H1 (cell line): ENCODE measurements around the gene CNOT10. TPM values are rescaled to one million over a fixed set of nuclear protein-coding genes. Genes with fewer than 3 reads are reported as not detected.

Source experiments
- CTCF ChIA-PET: fragments of 300-600 bp; sonication (Branson Sonifier 250); formaldehyde crosslinking; loops from one replicate; lab custom pipeline; 2021; ENCODE audit not compliant: partially characterized antibody; lab: Charles Lee
- POLR2A ChIA-PET: fragments of 300-600 bp; sonication (Branson Sonifier 250); formaldehyde crosslinking; loops from one replicate; lab custom pipeline; 2021; ENCODE audit warnings: inconsistent platforms; ENCODE audit not compliant: partially characterized antibody; lab: Charles Lee
- DNase-seq, 2 experiments: peaks; one replicate each; pipeline versions ENCODE4 v3.0.0 to v3.0.0-alpha.2; 2010 to 2022; ENCODE audit warnings: low spot score in 2 of 2, low read depth in 1 of 2, mixed read lengths in 1 of 2
- FAIRE-seq: peaks from 2 replicates; lab custom pipeline; 2011; peaks lifted over from hg19 to GRCh38; lab: Jason Lieb, UNC
- H2AFZ ChIP-seq: 2 replicates; pipeline ENCODE4 v1.8.1; 2012; ENCODE audit warnings: low read length, inconsistent platforms
- H2AK5ac ChIP-seq: 2 replicates; pipeline ENCODE4 v1.6.1; 2013; ENCODE audit warnings: low read depth, low read length
- H2BK120ac ChIP-seq: replicated peaks from 2 replicates; pipeline ENCODE3; 2013; ENCODE audit warnings: low read depth, low read length, inconsistent platforms
- H2BK12ac ChIP-seq: 2 replicates; pipeline ENCODE4 v1.6.1; 2013; ENCODE audit warnings: low read depth, low read length
- H2BK15ac ChIP-seq: 2 replicates; pipeline ENCODE4 v1.6.1; 2013; ENCODE audit warnings: low read length
- H2BK20ac ChIP-seq: 2 replicates; pipeline ENCODE4 v1.6.1; 2013; ENCODE audit warnings: low read length
- H2BK5ac ChIP-seq: 2 replicates; pipeline ENCODE4 v1.6.1; 2013; ENCODE audit warnings: low read depth, low read length
- H3K14ac ChIP-seq: 2 replicates; pipeline ENCODE4 v1.6.1; 2013; ENCODE audit warnings: inconsistent platforms; ENCODE audit not compliant: insufficient read length
- H3K18ac ChIP-seq: 2 replicates; pipeline ENCODE4 v1.6.1; 2013; ENCODE audit warnings: low read length; ENCODE audit errors: extremely low read depth
- H3K23ac ChIP-seq: 2 replicates; pipeline ENCODE4 v1.6.1; 2013; ENCODE audit warnings: inconsistent platforms; ENCODE audit not compliant: insufficient read length
- H3K23me2 ChIP-seq: 2 replicates; pipeline ENCODE4 v1.6.1; 2013; ENCODE audit warnings: low read depth, low read length
- H3K27ac ChIP-seq: 2 replicates; pipeline ENCODE4 v1.6.1; 2011; ENCODE audit warnings: low read depth, low read length, inconsistent platforms
- H3K27me3 ChIP-seq, 4 experiments: replicated peaks in 1 of 4; 1 replicate in 1 of 4; 2 replicates in 3 of 4; pipeline versions ENCODE4 v1.6.1 to v1.8.1; 2011 to 2013; ENCODE audit warnings: low read length in 3 of 4, mild to moderate bottlenecking in 3 of 4, inconsistent platforms in 2 of 4, mixed read lengths in 2 of 4, moderate library complexity in 1 of 4; ENCODE audit not compliant: control insufficient read depth in 3 of 4, insufficient read depth in 3 of 4; ENCODE audit errors: extremely low read depth in 1 of 4
- H3K36me3 ChIP-seq, 4 experiments: 2 replicates each; pipeline versions ENCODE4 v1.6.1 to v1.8.1; 2011 to 2013; ENCODE audit warnings: mild to moderate bottlenecking in 4 of 4, low read length in 3 of 4, moderate library complexity in 2 of 4, control low read depth in 1 of 4, inconsistent platforms in 1 of 4; ENCODE audit not compliant: insufficient read depth in 4 of 4, control insufficient read depth in 2 of 4
- H3K4ac ChIP-seq: replicated peaks from 2 replicates; pipeline ENCODE3; 2013; ENCODE audit warnings: low read length, low read depth, mixed read lengths, inconsistent platforms; ENCODE audit not compliant: insufficient read length
- H3K4me1 ChIP-seq, 4 experiments: replicated peaks in 1 of 4; 1 replicate in 1 of 4; 2 replicates in 3 of 4; pipeline versions ENCODE4 v1.6.1 to v1.8.1; 2011 to 2013; ENCODE audit warnings: low read length in 3 of 4, inconsistent platforms in 2 of 4, mixed read lengths in 1 of 4; ENCODE audit not compliant: insufficient read depth in 4 of 4, control insufficient read depth in 3 of 4
- H3K4me2 ChIP-seq, 2 experiments: 2 replicates each; pipeline versions ENCODE4 v1.6.1 to v1.8.1; 2011 to 2013; ENCODE audit warnings: low read depth in 2 of 2, low read length in 2 of 2, control low read depth in 1 of 2, inconsistent platforms in 1 of 2, mild to moderate bottlenecking in 1 of 2; ENCODE audit not compliant: insufficient read depth in 1 of 2
- H3K4me3 ChIP-seq, 4 experiments: fragments of 200-600, 300-600 bp in 1 of 4; sonication (generic), shearing (Covaris generic), sonication (Bioruptor Twin) in 1 of 4; 2 replicates each; pipeline versions ENCODE4 v1.5.1 to v1.8.1; 2011 to 2016; ENCODE audit warnings: low read length in 4 of 4, low read depth in 3 of 4, control low read depth in 2 of 4, inconsistent platforms in 2 of 4, mild to moderate bottlenecking in 2 of 4, mixed read lengths in 1 of 4, moderate library complexity in 1 of 4; ENCODE audit not compliant: insufficient read depth in 2 of 4; ENCODE audit errors: extremely low read depth in 1 of 4
- H3K56ac ChIP-seq: replicated peaks from 2 replicates; pipeline ENCODE3; 2013; ENCODE audit warnings: low read depth, mild to moderate bottlenecking, mixed read lengths, low read length, inconsistent platforms; ENCODE audit not compliant: insufficient read length
- H3K79me1 ChIP-seq: 2 replicates; pipeline ENCODE4 v1.6.1; 2013; ENCODE audit warnings: low read depth, low read length, control low read depth
- H3K79me2 ChIP-seq, 2 experiments: 2 replicates each; pipeline versions ENCODE4 v1.6.1 to v1.8.1; 2012 to 2013; ENCODE audit warnings: low read length in 2 of 2, mild to moderate bottlenecking in 2 of 2, inconsistent platforms in 1 of 2; ENCODE audit not compliant: insufficient read depth in 2 of 2, control insufficient read depth in 1 of 2
- H3K9ac ChIP-seq, 4 experiments: replicated peaks in 1 of 4; 1 replicate in 1 of 4; 2 replicates in 3 of 4; pipeline versions ENCODE4 v1.6.1 to v1.8.1; 2011 to 2013; ENCODE audit warnings: low read depth in 3 of 4, low read length in 3 of 4, control low read depth in 2 of 4, mild to moderate bottlenecking in 2 of 4, moderate library complexity in 2 of 4, inconsistent platforms in 1 of 4; ENCODE audit errors: extremely low read depth in 1 of 4
- H3K9me3 ChIP-seq, 2 experiments: 2 replicates each; pipeline versions ENCODE4 v1.6.1 to v1.8.1; 2012 to 2013; ENCODE audit warnings: mild to moderate bottlenecking in 2 of 2, moderate library complexity in 2 of 2, control low read depth in 1 of 2, inconsistent platforms in 1 of 2, low read depth in 1 of 2, low read length in 1 of 2, mixed read lengths in 1 of 2; ENCODE audit not compliant: insufficient read depth in 2 of 2
- H4K20me1 ChIP-seq, 2 experiments: replicated peaks in 1 of 2; 2 replicates each; pipeline versions ENCODE3 to v1.8.1; 2011 to 2013; ENCODE audit warnings: inconsistent platforms in 2 of 2, low read length in 2 of 2, mild to moderate bottlenecking in 1 of 2; ENCODE audit not compliant: insufficient read depth in 2 of 2, control insufficient read depth in 1 of 2
- H4K5ac ChIP-seq: 2 replicates; pipeline ENCODE4 v1.6.1; 2013; ENCODE audit warnings: low read length, low read depth, mixed read lengths, inconsistent platforms; ENCODE audit not compliant: insufficient read length
- H4K8ac ChIP-seq: 2 replicates; pipeline ENCODE4 v1.8.0; 2013; ENCODE audit warnings: mild to moderate bottlenecking, moderate library complexity, low read length, inconsistent platforms; ENCODE audit not compliant: insufficient read depth; ENCODE audit errors: extremely low read depth
- H4K91ac ChIP-seq: replicated peaks from 2 replicates; pipeline ENCODE3; 2013; ENCODE audit warnings: low read length, mixed read lengths, inconsistent platforms; ENCODE audit not compliant: insufficient read length
- BRCA1 ChIP-seq: IDR thresholded peaks from 2 replicates; pipeline ENCODE4 v1.6.1; 2012; ENCODE audit warnings: low read depth, low read length, improper control_type of control experiment
- CEBPB ChIP-seq: IDR thresholded peaks from 2 replicates; pipeline ENCODE4 v1.6.1; 2012; ENCODE audit warnings: low read depth, low read length
- CHD1 ChIP-seq: IDR thresholded peaks from 2 replicates; pipeline ENCODE4 v1.6.1; 2012; ENCODE audit warnings: low read depth, low read length, improper control_type of control experiment
- GABPA ChIP-seq: IDR thresholded peaks from 2 replicates; pipeline ENCODE4 v1.6.1; 2011; ENCODE audit warnings: mild to moderate bottlenecking, low read length, moderate library complexity, borderline replicate concordance; ENCODE audit not compliant: insufficient read depth
- JUN ChIP-seq: IDR thresholded peaks from 2 replicates; pipeline ENCODE4 v1.6.1; 2011; ENCODE audit warnings: low read depth, mild to moderate bottlenecking, improper control_type of control experiment, low read length
- NRF1 ChIP-seq: IDR thresholded peaks from 2 replicates; pipeline ENCODE4 v1.6.1; 2011; ENCODE audit warnings: mild to moderate bottlenecking, low read depth, low read length, improper control_type of control experiment
- POLR2AphosphoS5 ChIP-seq: IDR thresholded peaks from 2 replicates; pipeline ENCODE4 v1.6.1; 2011; ENCODE audit warnings: low read depth, low read length
- RXRA ChIP-seq: IDR thresholded peaks from 2 replicates; pipeline ENCODE4 v1.6.1; 2011; ENCODE audit warnings: low read depth, mild to moderate bottlenecking, low read length, moderate library complexity; ENCODE audit not compliant: insufficient read depth
- SIX5 ChIP-seq: IDR thresholded peaks from 2 replicates; pipeline ENCODE4 v1.6.1; 2011; ENCODE audit warnings: mild to moderate bottlenecking, low read depth, low read length
- SP2 ChIP-seq: IDR thresholded peaks from 2 replicates; pipeline ENCODE4 v1.6.1; 2012; ENCODE audit warnings: mild to moderate bottlenecking, low read length, inconsistent platforms
- SRF ChIP-seq: IDR thresholded peaks from 2 replicates; pipeline ENCODE4 v1.6.1; 2011; ENCODE audit warnings: mild to moderate bottlenecking, low read depth, low read length, moderate library complexity
- TAF1 ChIP-seq: IDR thresholded peaks from 2 replicates; pipeline ENCODE4 v1.6.1; 2011; ENCODE audit warnings: mild to moderate bottlenecking, low read depth, low read length
- TCF12 ChIP-seq: IDR thresholded peaks from 2 replicates; pipeline ENCODE4 v1.6.1; 2011; ENCODE audit warnings: low read depth, mild to moderate bottlenecking, low read length
- whole genome bisulfite sequencing, 2 experiments: shearing (Covaris generic) in 1 of 2; methylation state at CpG; one replicate each; pipeline versions ENCODE4 v1.1.6 to v1.1.7; 2013 to 2015; ENCODE audit warnings: low lambda C conversion rate in 2 of 2, mixed read lengths in 2 of 2, inconsistent platforms in 1 of 2, low coverage in 1 of 2, missing lambda C conversion rate in 1 of 2; ENCODE audit not compliant: insufficient replicate concordance in 2 of 2, insufficient coverage in 1 of 2, insufficient read length in 1 of 2; ENCODE audit errors: extremely low coverage in 1 of 2, missing lambda C conversion rate in 1 of 2; 5-methylcytosine and 5-hydroxymethylcytosine counted together
- polyA plus RNA-seq, 7 experiments: library from polyadenylated mRNA; depleted of rRNA in 3 of 7; stranded (reverse) in 5 of 7; unstranded in 2 of 7; fragments of >200 nt in 5 of 7; fragments of 200-250 nt in 2 of 7; gene quantifications; 1 replicate in 5 of 7; 2 replicates in 1 of 7; 4 replicates in 1 of 7; pipeline versions ENCODE4 v1.2.1 to v1.2.3, GENCODE V29; 2011 to 2013; ENCODE audit warnings: missing spikeins in 2 of 7, mixed read lengths in 2 of 7
- total RNA-seq: library from RNA; stranded (reverse); fragmentation: NEBNext Ultra II Directional; extraction: Animal tissue kit (Norgen Biotek cat#: 25700); gene quantifications from 2 replicates; pipeline ENCODE4 v1.2.1, GENCODE V29; 2021
- TF ChIP-seq, protein P1 (sequence below), 3 experiments: IDR thresholded peaks; 1 replicate in 2 of 3; 2 replicates in 1 of 3; pipeline versions ENCODE4 v1.5.1 to v1.6.1; 2011; ENCODE audit warnings: low read length in 3 of 3, mild to moderate bottlenecking in 3 of 3, inconsistent platforms in 2 of 3, low read depth in 1 of 3, moderate library complexity in 1 of 3; ENCODE audit not compliant: insufficient read depth in 1 of 3; ENCODE audit errors: control extremely low read depth in 1 of 3

Gene CNOT10
- total and polyA plus RNA-seq, 2 of the 8 experiments (the other 6 are each of a cell fraction or from before 2014, with no cell fraction given) = 39.9 to 55.9 TPM

DNA sequence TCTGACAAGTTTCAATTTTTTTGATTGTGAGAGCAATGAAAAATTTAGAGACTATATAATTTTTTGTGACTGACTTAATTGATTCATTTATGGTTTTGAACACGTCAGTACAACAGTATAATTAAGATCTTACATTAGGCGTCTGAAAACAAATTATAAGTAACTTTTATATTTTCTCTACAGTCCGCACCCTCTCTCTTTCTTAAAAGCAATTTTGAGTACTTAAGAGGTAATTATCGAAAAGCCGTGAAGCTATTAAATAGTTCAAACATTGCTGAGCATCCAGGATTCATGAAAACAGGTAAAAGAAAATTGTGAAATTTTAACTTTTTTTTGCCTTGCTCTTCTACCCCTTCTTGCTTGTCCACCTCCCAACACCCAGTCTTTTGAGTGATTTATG lies 34.9 kb downstream of the CNOT10 start:
- 91% methylated on average over 5 of the region's 5 CpGs; no CpG with 5 or more reads in 1 of the 2 experiments for WGBS, 2 experiments
- no peak for FAIRE-seq

More for the DNA sequence above, 34.9 kb downstream of the CNOT10 start:
- Histone ChIP-seq H3K4me1 (no peaks in the 10 kb centered on the region), H2AFZ (no peak overlapping the region), H3K9me3 (no peaks in the 10 kb centered on the region), H2BK20ac (no peak overlapping the region), H3K27me3 (no peaks in the 10 kb centered on the region), H3K79me1 (no peaks in the 10 kb centered on the region), H3K79me2 (no peaks in the 10 kb centered on the region), H3K56ac (no peak overlapping the region), H2BK5ac (no peak overlapping the region), H2AK5ac (no peak overlapping the region), H4K5ac (no peak overlapping the region), H2BK120ac (no peak overlapping the region), H3K4me3 (no peak overlapping the region), H2BK12ac (no peak overlapping the region), H2BK15ac (no peak overlapping the region), H3K27ac (no peak overlapping the region), H3K18ac (no peak overlapping the region)
- POLR2A ChIA-PET = no interaction called here
- TF ChIP-seq, protein P1, sequence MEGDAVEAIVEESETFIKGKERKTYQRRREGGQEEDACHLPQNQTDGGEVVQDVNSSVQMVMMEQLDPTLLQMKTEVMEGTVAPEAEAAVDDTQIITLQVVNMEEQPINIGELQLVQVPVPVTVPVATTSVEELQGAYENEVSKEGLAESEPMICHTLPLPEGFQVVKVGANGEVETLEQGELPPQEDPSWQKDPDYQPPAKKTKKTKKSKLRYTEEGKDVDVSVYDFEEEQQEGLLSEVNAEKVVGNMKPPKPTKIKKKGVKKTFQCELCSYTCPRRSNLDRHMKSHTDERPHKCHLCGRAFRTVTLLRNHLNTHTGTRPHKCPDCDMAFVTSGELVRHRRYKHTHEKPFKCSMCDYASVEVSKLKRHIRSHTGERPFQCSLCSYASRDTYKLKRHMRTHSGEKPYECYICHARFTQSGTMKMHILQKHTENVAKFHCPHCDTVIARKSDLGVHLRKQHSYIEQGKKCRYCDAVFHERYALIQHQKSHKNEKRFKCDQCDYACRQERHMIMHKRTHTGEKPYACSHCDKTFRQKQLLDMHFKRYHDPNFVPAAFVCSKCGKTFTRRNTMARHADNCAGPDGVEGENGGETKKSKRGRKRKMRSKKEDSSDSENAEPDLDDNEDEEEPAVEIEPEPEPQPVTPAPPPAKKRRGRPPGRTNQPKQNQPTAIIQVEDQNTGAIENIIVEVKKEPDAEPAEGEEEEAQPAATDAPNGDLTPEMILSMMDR (IDR thresholded peaks at IDR 0.05; ENCODE audit: control extremely low read depth in 1 of 3, insufficient read depth in 1 of 3, low read depth in 1 of 3, low read length in 3 of 3) = no peak
- TF ChIP-seq SP2 (no peak), TAF1 (no peak), TCF12 (no peak), GABPA (no peak), POLR2AphosphoS5 (no peak), CHD1 (no peak), SIX5 (no peak), NRF1 (no peak), CEBPB (no peak), RXRA (no peak), BRCA1 (no peak), SRF (no peak), JUN (no peak)
- TF ChIP-seq, all 59 proteins: peak for 0
- Histone ChIP-seq H3K23me2 (no peaks in the 10 kb centered on the region; the same call in 1 of the 2 replicates), H3K14ac (no peak overlapping the region), H3K23ac (no peak overlapping the region), H3K36me3 (peaks cover 7 to 44% (median 13%) of the 10 kb centered on the region in 4 experiments), H4K20me1 (peaks cover 0 to 3% of the 10 kb centered on the region in 2 experiments), H4K8ac (no peak overlapping the region), H3K4me2 (no peak overlapping the region), H3K9ac (no peak overlapping the region), H3K4ac (no peak overlapping the region), H4K91ac (no peak overlapping the region)
- CTCF ChIA-PET = interaction anchor here (0.5 to 1.5 kb wide), 3 partner anchors 17 to 284 kb away, joined by 3 to 4 read pairs (median 3); no protein-coding TSS in a partner anchor
- no peak for DNase-seq
